ENCODE measurements around the gene NUBP2.

The NUBP2 gene

GRCh38 chr16:1781758-1782407, 877 bp upstream of the NUBP2 start:
- no peak for DNase-seq (ENCODE audit: low read depth in 2 of 2, low spot score in 1 of 2)

GRCh38 chr16:1784977-1785845, 2.5 kb downstream of the NUBP2 start:
- no peak for DNase-seq (ENCODE audit: low read depth in 2 of 2, low spot score in 1 of 2)

GRCh38 chr16:1785846-1786170, 3.0 kb downstream of the NUBP2 start:
- no peak for DNase-seq (ENCODE audit: low read depth in 2 of 2, low spot score in 1 of 2)

GRCh38 chr16:1786242-1787055, 3.7 kb downstream of the NUBP2 start:
- no peak for DNase-seq (ENCODE audit: low read depth in 2 of 2, low spot score in 1 of 2)

GRCh38 chr16:1787056-1787321, 4.2 kb downstream of the NUBP2 start:
- no peak for DNase-seq (ENCODE audit: low read depth in 2 of 2, low spot score in 1 of 2)

GRCh38 chr16:1787322-1788094, 4.7 kb downstream of the NUBP2 start:
- DNase-seq (ENCODE audit: low read depth in 2 of 2, low spot score in 1 of 2): no peak

- no peak for DNase-seq (ENCODE audit: low read depth in 2 of 2, low spot score in 1 of 2)
Observed at GRCh38 chr16:1788095-1788707, 5.4 kb downstream of the NUBP2 start.

- no peak for DNase-seq (ENCODE audit: low read depth in 2 of 2, low spot score in 1 of 2)
Observed at GRCh38 chr16:1788708-1789100, 5.9 kb downstream of the NUBP2 start.

GRCh38 chr16:1789643-1790045, 6.9 kb downstream of the NUBP2 start:
- no peak for DNase-seq (ENCODE audit: low read depth in 2 of 2, low spot score in 1 of 2)

GRCh38 chr16:1790261-1790610, 7.5 kb downstream of the NUBP2 start:
- DNase-seq (ENCODE audit: low read depth in 2 of 2, low spot score in 1 of 2): no peak

- no peak for DNase-seq (ENCODE audit: low read depth in 2 of 2, low spot score in 1 of 2)
Observed at GRCh38 chr16:1790611-1791255, 8.0 kb downstream of the NUBP2 start.

- no peak for DNase-seq (ENCODE audit: low read depth in 2 of 2, low spot score in 1 of 2)
Observed at GRCh38 chr16:1791256-1791942, 8.6 kb downstream of the NUBP2 start.

GRCh38 chr16:1791943-1792812, 9.4 kb downstream of the NUBP2 start:
- DNase-seq (ENCODE audit: low read depth in 2 of 2, low spot score in 1 of 2): no peak

GRCh38 chr16:1792836-1793577, 10.2 kb downstream of the NUBP2 start:
- no peak for DNase-seq (ENCODE audit: low read depth in 2 of 2, low spot score in 1 of 2)

GRCh38 chr16:1793578-1794220, 10.9 kb downstream of the NUBP2 start, which contains the start of gene IGFALS:
Gene IGFALS (minus strand): TSS chr16:1793705. CDS start chr16:1793652, 53 bp downstream.
- no peak for DNase-seq (ENCODE audit: low read depth in 2 of 2, low spot score in 1 of 2)

GRCh38 chr16:1794221-1794871, 11.6 kb downstream of the NUBP2 start:
- no peak for DNase-seq (ENCODE audit: low read depth in 2 of 2, low spot score in 1 of 2)
